DOHH2 (cell line): ENCODE measurements around the gene ARRB1.

ENCODE experiments used
- H3F3A ChIP-seq: fragments of 200-600 bp; sonication (generic), shearing (Covaris generic); 2 replicates; pipeline ENCODE4 v1.6.0; 2016; ENCODE audit warnings: antibody characterized with exemption, mild to moderate bottlenecking; ENCODE audit not compliant: control insufficient read depth, insufficient read depth
- H3K27ac ChIP-seq: fragments of 200-600 bp; sonication (generic); 2 replicates; pipeline ENCODE4 v1.5.1; 2014; ENCODE audit warnings: low read depth, mild to moderate bottlenecking, low read length, moderate library complexity
- H3K27me3 ChIP-seq: fragments of 200-600 bp; sonication (generic); 2 replicates; pipeline ENCODE4 v1.6.1; 2014; ENCODE audit warnings: mild to moderate bottlenecking, low read length, mixed read lengths; ENCODE audit not compliant: control insufficient read depth
- H3K36me3 ChIP-seq: fragments of 200-600 bp; sonication (generic); 2 replicates; pipeline ENCODE4 v1.6.1; 2014; ENCODE audit warnings: mild to moderate bottlenecking, low read length, moderate library complexity, mixed read lengths; ENCODE audit not compliant: control insufficient read depth
- H3K4me1 ChIP-seq: fragments of 200-600 bp; sonication (generic); 2 replicates; pipeline ENCODE4 v1.6.1; 2014; ENCODE audit warnings: mild to moderate bottlenecking, low read length, mixed read lengths; ENCODE audit not compliant: control insufficient read depth
- H3K4me2 ChIP-seq: fragments of 200-600 bp; sonication (generic); 2 replicates; pipeline ENCODE4 v1.6.0; 2014; ENCODE audit warnings: mild to moderate bottlenecking, low read length, moderate library complexity
- H3K4me3 ChIP-seq: fragments of 200-600 bp; sonication (generic); 2 replicates; pipeline ENCODE4 v1.5.1; 2014; ENCODE audit warnings: mild to moderate bottlenecking, low read length, mixed read lengths
- H3K79me2 ChIP-seq: fragments of 200-600 bp; sonication (generic); 2 replicates; pipeline ENCODE4 v1.6.1; 2014; ENCODE audit warnings: mild to moderate bottlenecking, low read length, mixed read lengths; ENCODE audit not compliant: control insufficient read depth
- H3K9me2 ChIP-seq: fragments of 200-600 bp; sonication (generic); replicated peaks from 2 replicates; pipeline ENCODE4 v1.6.1; 2014; ENCODE audit warnings: mild to moderate bottlenecking, low read length, mixed read lengths; ENCODE audit not compliant: control insufficient read depth
- H3K9me3 ChIP-seq: fragments of 200-600 bp; sonication (generic); 2 replicates; pipeline ENCODE4 v1.6.1; 2014; ENCODE audit warnings: antibody characterized with exemption, low read length, mixed read lengths; ENCODE audit not compliant: control insufficient read depth, insufficient read depth
- H4K20me1 ChIP-seq: fragments of 200-600 bp; sonication (generic); 2 replicates; pipeline ENCODE4 v1.6.0; 2014; ENCODE audit warnings: low read depth, mild to moderate bottlenecking, antibody characterized with exemption, low read length, moderate library complexity; ENCODE audit not compliant: control insufficient read depth, insufficient read depth
- EZH2phosphoT487 ChIP-seq: fragments of 200-600 bp; sonication (generic); IDR thresholded peaks from 2 replicates; pipeline ENCODE4 v1.6.1; 2017; ENCODE audit warnings: borderline replicate concordance, mild to moderate bottlenecking, antibody characterized with exemption, low read length, moderate library complexity, mixed read lengths
- TF ChIP-seq, protein P1 (sequence below): fragments of 200-600 bp; sonication (generic); IDR thresholded peaks from one replicate; pipeline ENCODE4 v1.5.1; 2014; ENCODE audit warnings: antibody characterized with exemption, mild to moderate bottlenecking, low read depth, low read length; ENCODE audit not compliant: poor library complexity, severe bottlenecking

The ARRB1 gene

GRCh38 chr11:75320643-75321042 lies 30.8 kb downstream of the ARRB1 start:
- Histone ChIP-seq H3K4me3 (no peak overlapping the region), H3K4me2 (no peak overlapping the region), H3K36me3 (no peaks in the 10 kb centered on the region), H4K20me1 (no peaks in the 10 kb centered on the region), H3F3A (no peaks in the 10 kb centered on the region), H3K9me2 (no peaks in the 10 kb centered on the region), H3K27ac (no peak overlapping the region), H3K9me3 (no peaks in the 10 kb centered on the region), H3K4me1 (no peaks in the 10 kb centered on the region), H3K27me3 (peaks cover 3% of the 10 kb centered on the region; the same call in 1 of the 2 replicates), H3K79me2 (no peaks in the 10 kb centered on the region)
- TF ChIP-seq, protein P1, sequence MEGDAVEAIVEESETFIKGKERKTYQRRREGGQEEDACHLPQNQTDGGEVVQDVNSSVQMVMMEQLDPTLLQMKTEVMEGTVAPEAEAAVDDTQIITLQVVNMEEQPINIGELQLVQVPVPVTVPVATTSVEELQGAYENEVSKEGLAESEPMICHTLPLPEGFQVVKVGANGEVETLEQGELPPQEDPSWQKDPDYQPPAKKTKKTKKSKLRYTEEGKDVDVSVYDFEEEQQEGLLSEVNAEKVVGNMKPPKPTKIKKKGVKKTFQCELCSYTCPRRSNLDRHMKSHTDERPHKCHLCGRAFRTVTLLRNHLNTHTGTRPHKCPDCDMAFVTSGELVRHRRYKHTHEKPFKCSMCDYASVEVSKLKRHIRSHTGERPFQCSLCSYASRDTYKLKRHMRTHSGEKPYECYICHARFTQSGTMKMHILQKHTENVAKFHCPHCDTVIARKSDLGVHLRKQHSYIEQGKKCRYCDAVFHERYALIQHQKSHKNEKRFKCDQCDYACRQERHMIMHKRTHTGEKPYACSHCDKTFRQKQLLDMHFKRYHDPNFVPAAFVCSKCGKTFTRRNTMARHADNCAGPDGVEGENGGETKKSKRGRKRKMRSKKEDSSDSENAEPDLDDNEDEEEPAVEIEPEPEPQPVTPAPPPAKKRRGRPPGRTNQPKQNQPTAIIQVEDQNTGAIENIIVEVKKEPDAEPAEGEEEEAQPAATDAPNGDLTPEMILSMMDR, result no peak
- no peak for TF ChIP-seq EZH2phosphoT487

GRCh38 chr11:75320046-75320618 lies 31.3 kb downstream of the ARRB1 start:
- no peak overlapping the region for H3K27ac ChIP-seq
- no peaks in the 10 kb centered on the region for H3K4me1 ChIP-seq
- H3K9me3 ChIP-seq, result no peaks in the 10 kb centered on the region
- no peaks in the 10 kb centered on the region for H4K20me1 ChIP-seq
- H3K4me2 ChIP-seq, result no peak overlapping the region
- H3K9me2 ChIP-seq, result no peaks in the 10 kb centered on the region
- peaks cover 3% of the 10 kb centered on the region; the same call in 1 of the 2 replicates for H3K27me3 ChIP-seq
- H3K4me3 ChIP-seq, result no peak overlapping the region
- no peaks in the 10 kb centered on the region for H3K79me2 ChIP-seq
- no peaks in the 10 kb centered on the region for H3K36me3 ChIP-seq
- H3F3A ChIP-seq, result no peaks in the 10 kb centered on the region
- TF ChIP-seq EZH2phosphoT487, result no peak
- TF ChIP-seq, protein P1, result no peak

DNA sequence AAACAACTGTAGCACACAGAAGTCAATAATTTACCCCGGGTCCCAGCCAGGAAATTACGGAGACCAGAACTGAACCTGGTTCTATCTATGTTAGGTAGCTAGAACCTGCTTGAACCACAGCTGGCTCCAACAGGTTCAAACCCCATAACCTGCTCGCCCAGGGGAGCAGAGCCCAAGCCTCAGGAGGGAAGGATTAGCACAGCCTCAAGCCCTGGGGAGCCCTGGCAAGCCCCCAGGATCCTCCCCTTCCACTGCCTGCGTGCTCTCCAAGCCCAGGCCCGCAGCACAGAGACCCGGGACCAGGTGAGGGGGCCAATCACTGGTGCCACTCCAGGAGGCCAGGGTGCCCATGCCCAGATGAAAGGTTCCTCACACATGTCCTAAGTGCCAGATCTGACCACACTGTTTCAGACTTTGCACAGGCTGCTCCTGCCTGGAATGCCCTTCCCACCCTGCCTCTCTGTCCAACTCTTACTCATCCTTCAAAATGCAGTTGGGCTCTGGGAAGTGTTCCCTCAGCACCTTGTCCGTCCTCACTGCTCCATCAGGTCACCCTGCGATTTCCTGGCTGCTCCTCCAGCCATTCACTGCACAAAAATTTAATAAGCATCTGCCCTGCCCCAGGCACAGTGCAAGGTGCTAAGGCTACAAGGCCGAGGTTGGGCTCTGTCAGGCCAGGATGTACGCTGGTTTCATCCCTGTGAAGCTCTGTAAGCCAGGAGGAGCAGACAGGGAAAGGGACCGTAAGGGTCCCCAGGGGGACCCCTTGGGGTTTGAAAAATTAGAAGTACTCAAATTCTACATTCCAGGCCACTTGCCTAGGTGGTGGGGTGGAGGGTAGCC lies 32.2 kb downstream of the ARRB1 start:
- H3K27ac ChIP-seq, result no peak overlapping the region
- no peaks in the 10 kb centered on the region for H3K4me1 ChIP-seq
- no peaks in the 10 kb centered on the region for H3F3A ChIP-seq
- H3K9me3 ChIP-seq, result no peaks in the 10 kb centered on the region
- TF ChIP-seq, protein P1, result no peak
- no peak for TF ChIP-seq EZH2phosphoT487
- H3K4me3 ChIP-seq, result no peak overlapping the region
- no peaks in the 10 kb centered on the region for H4K20me1 ChIP-seq
- no peaks in the 10 kb centered on the region for H3K9me2 ChIP-seq
- no peaks in the 10 kb centered on the region for H3K79me2 ChIP-seq
- no peak overlapping the region for H3K4me2 ChIP-seq
- no peaks in the 10 kb centered on the region for H3K36me3 ChIP-seq
- H3K27me3 ChIP-seq, result peaks cover 3% of the 10 kb centered on the region; the same call in 1 of the 2 replicates
